ENCODE measurements around the gene RHCE.
"Not testable (repeated sequence)": the region's sequence is repeated elsewhere in the genome, so short reads cannot be mapped to it uniquely, and the experiment has no call there.

The RHCE gene

GRCh38 chr1:25432749-25433388 is 12.2 kb upstream of the RHCE start:
- DNase-seq = no peak

GRCh38 chr1:25431955-25432719 is 11.5 kb upstream of the RHCE start:
- peak; percentile 38 for DNase-seq

GRCh38 chr1:25430967-25431881 is 10.6 kb upstream of the RHCE start:
- DNase-seq = no peak

GRCh38 chr1:25430073-25430966 is 9.7 kb upstream of the RHCE start, which contains the start of gene MACO1:
TSS of gene MACO1 (plus strand) at chr1:25430897. CDS start at chr1:25431099, 202 bp downstream.
- DNase-seq = peak; percentile 97

- DNase-seq = peak; percentile 76
Observed at GRCh38 chr1:25428475-25429166, 8.0 kb upstream of the RHCE start.

- no peak for DNase-seq
Observed at GRCh38 chr1:25427696-25428095, 7.1 kb upstream of the RHCE start.

- no peak for DNase-seq
Observed at GRCh38 chr1:25425098-25426085, 4.8 kb upstream of the RHCE start.

GRCh38 chr1:25423206-25423605 is 2.6 kb upstream of the RHCE start:
- not testable (repeated sequence) for DNase-seq

GRCh38 chr1:25419339-25419738 is 1.3 kb downstream of the RHCE start:
- not testable (repeated sequence) for DNase-seq

GRCh38 chr1:25417280-25417679 is 3.3 kb downstream of the RHCE start:
- DNase-seq = not testable (repeated sequence)

- not testable (repeated sequence) for DNase-seq
Observed at GRCh38 chr1:25414578-25414977, 6.0 kb downstream of the RHCE start.

GRCh38 chr1:25414157-25414556 is 6.5 kb downstream of the RHCE start:
- not testable (repeated sequence) for DNase-seq

GRCh38 chr1:25412872-25413623 is 7.6 kb downstream of the RHCE start:
- DNase-seq = peak; percentile 94

- peak; percentile 64 for DNase-seq
Observed at GRCh38 chr1:25409641-25410427, 10.8 kb downstream of the RHCE start.

- not testable (repeated sequence) for DNase-seq
Observed at GRCh38 chr1:25405731-25406305, 14.8 kb downstream of the RHCE start.

GRCh38 chr1:25402947-25403803 is 17.4 kb downstream of the RHCE start:
- DNase-seq = not testable (repeated sequence)

- not testable (repeated sequence) for DNase-seq
Observed at GRCh38 chr1:25398079-25398478, 22.5 kb downstream of the RHCE start.
